ENCODE results near the gene FAM114A1.
"Not testable (repeated sequence)": the region's sequence is repeated elsewhere in the genome, so short reads cannot be mapped to it uniquely, and the experiment has no call there.

FAM114A1 gene

DNA sequence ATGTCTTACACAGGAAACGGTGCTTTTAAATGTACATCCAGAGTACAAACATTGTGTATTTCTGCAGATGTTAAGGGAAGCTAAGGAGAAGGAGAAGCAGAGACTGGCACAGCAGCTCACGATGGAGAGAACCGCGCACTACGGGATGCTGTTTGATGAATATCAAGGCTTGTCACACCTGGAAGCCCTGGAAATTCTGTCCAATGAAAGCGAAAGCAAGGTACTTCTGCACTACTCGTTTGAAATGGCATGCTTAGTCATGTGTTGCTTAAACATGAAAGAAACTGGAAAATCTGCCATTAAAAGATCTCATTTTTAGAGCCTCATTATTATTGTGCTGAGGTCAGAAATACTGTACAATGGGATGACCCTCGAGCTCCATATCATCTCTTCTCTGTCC lies 47.2 kb downstream of the FAM114A1 start:
- H3K27me3 ChIP-seq (ENCODE audit: low read depth, low read length), result no peaks in the 10 kb centered on the region
- peak overlapping the region; percentile 64 for H3K4me3 ChIP-seq (ENCODE audit: low read length)
- peak overlapping the region; percentile 77 for H3K4me2 ChIP-seq (ENCODE audit: low read length)
- H3K4me1 ChIP-seq (ENCODE audit: low read length), result peaks cover 10% of the 10 kb centered on the region
- H3K9me3 ChIP-seq (ENCODE audit: insufficient read depth, low read length), result no peaks in the 10 kb centered on the region
- H4K20me1 ChIP-seq (ENCODE audit: insufficient read depth, low read length), result no peaks in the 10 kb centered on the region
- H3K9ac ChIP-seq (ENCODE audit: low read length), result no peak overlapping the region
- no peaks in the 10 kb centered on the region for H3K36me3 ChIP-seq (replicated peaks; ENCODE audit: low read depth, low read length)
- H2AFZ ChIP-seq (ENCODE audit: low read depth, low read length), result peak overlapping the region; percentile 73; the same call in 1 of the 2 replicates
- TF ChIP-seq, protein P1, sequence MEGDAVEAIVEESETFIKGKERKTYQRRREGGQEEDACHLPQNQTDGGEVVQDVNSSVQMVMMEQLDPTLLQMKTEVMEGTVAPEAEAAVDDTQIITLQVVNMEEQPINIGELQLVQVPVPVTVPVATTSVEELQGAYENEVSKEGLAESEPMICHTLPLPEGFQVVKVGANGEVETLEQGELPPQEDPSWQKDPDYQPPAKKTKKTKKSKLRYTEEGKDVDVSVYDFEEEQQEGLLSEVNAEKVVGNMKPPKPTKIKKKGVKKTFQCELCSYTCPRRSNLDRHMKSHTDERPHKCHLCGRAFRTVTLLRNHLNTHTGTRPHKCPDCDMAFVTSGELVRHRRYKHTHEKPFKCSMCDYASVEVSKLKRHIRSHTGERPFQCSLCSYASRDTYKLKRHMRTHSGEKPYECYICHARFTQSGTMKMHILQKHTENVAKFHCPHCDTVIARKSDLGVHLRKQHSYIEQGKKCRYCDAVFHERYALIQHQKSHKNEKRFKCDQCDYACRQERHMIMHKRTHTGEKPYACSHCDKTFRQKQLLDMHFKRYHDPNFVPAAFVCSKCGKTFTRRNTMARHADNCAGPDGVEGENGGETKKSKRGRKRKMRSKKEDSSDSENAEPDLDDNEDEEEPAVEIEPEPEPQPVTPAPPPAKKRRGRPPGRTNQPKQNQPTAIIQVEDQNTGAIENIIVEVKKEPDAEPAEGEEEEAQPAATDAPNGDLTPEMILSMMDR (IDR thresholded peaks at IDR 0.05; ENCODE audit: low read depth, low read length), result no peak
- no peak for TF ChIP-seq EZH2phosphoT487 (IDR thresholded peaks at IDR 0.05; ENCODE audit: low read depth)
- no peak overlapping the region for H3K27ac ChIP-seq (ENCODE audit: low read length)
- H3K79me2 ChIP-seq (ENCODE audit: low read length), result no peaks in the 10 kb centered on the region

DNA sequence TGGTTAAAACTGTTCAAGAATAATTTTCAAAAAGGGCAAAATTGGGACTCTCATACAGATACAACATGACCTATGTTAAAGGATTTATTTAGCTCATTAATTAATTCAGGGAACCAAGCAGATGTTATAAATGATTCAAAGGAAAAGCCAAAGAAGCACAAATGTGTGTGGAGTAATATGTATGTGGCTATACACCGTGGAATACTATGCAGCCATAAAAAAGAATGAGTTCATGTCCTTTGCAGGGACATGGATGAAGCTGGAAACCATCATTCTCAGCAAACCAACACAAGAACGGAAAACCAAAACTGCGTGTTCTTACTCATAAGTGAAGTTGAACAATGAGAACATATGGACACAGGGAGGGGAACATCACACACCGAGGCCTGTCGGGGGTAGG lies 48.7 kb downstream of the FAM114A1 start:
- not testable (repeated sequence) for H4K20me1 ChIP-seq (ENCODE audit: insufficient read depth, low read length); H3K4me3 ChIP-seq (ENCODE audit: low read length); H3K27ac ChIP-seq (ENCODE audit: low read length); H3K79me2 ChIP-seq (ENCODE audit: low read length); H3K4me2 ChIP-seq (ENCODE audit: low read length); H2AFZ ChIP-seq (ENCODE audit: low read depth, low read length); H3K4me1 ChIP-seq (ENCODE audit: low read length); H3K36me3 ChIP-seq (replicated peaks; ENCODE audit: low read depth, low read length); H3K27me3 ChIP-seq (ENCODE audit: low read depth, low read length); H3K9me3 ChIP-seq (ENCODE audit: insufficient read depth, low read length); H3K9ac ChIP-seq (ENCODE audit: low read length)

DNA sequence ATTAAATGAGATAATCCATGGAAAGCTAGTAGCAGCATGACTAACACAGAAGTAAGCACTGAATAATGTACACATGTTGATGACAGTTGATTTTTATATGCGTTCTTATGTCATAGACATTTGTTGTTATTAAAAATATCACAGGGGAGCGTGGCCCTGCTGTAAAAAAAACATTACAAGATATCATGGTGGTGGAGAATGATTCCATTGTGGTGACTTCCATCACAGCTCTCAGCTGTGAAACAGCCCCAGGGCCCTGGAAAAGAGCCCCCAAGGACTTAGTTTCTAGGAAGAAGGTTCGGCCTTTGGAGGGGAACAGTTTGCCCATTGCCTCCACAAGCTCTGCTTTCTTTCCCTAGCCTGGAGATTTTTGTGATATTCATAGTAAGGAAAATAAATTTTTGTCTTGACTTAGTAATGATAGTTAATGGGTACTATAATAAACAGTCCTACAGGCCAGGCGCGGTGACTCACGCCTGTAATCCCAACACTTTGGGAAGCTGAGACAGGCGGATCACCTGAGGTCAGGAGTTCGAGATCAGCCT lies 49.9 kb downstream of the FAM114A1 start:
- Histone ChIP-seq H3K4me2 (ENCODE audit: low read length) (no peak overlapping the region), H3K9me3 (ENCODE audit: insufficient read depth, low read length) (no peaks in the 10 kb centered on the region), H3K9ac (ENCODE audit: low read length) (no peak overlapping the region), H3K4me3 (ENCODE audit: low read length) (no peak overlapping the region), H3K4me1 (ENCODE audit: low read length) (peaks cover 10% of the 10 kb centered on the region), H3K79me2 (ENCODE audit: low read length) (no peaks in the 10 kb centered on the region), H4K20me1 (ENCODE audit: insufficient read depth, low read length) (no peaks in the 10 kb centered on the region), H2AFZ (ENCODE audit: low read depth, low read length) (no peak overlapping the region), H3K36me3 (replicated peaks; ENCODE audit: low read depth, low read length) (no peaks in the 10 kb centered on the region), H3K27ac (ENCODE audit: low read length) (no peak overlapping the region), H3K27me3 (ENCODE audit: low read depth, low read length) (no peaks in the 10 kb centered on the region)
- TF ChIP-seq, protein P1 (IDR thresholded peaks at IDR 0.05; ENCODE audit: low read depth, low read length), result no peak
- no peak for TF ChIP-seq EZH2phosphoT487 (IDR thresholded peaks at IDR 0.05; ENCODE audit: low read depth)

DNA sequence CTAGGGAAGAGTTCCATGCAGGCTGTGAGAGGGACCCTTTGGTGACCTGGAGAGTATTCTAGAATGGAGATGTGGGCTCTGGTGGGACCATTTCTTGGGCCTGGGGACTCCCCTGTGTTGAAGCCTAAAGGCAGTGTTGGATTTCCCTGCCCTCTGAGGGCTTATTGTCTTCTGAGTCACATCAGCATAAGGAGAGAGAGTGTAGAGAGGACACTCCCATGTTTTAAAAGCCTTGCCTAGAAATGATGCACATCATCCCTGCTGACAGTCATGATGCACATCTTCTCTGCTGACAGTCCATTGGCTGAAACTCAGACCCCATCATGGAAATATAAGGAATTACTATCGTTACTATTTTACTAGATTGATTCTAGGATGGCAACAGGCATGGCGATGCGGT lies 51.9 kb downstream of the FAM114A1 start:
- Histone ChIP-seq H3K9ac (ENCODE audit: low read length) (no peak overlapping the region), H3K79me2 (ENCODE audit: low read length) (no peaks in the 10 kb centered on the region), H3K9me3 (ENCODE audit: insufficient read depth, low read length) (no peaks in the 10 kb centered on the region), H3K27me3 (ENCODE audit: low read depth, low read length) (no peaks in the 10 kb centered on the region), H4K20me1 (ENCODE audit: insufficient read depth, low read length) (no peaks in the 10 kb centered on the region), H3K4me1 (ENCODE audit: low read length) (peaks cover 10% of the 10 kb centered on the region), H3K36me3 (replicated peaks; ENCODE audit: low read depth, low read length) (no peaks in the 10 kb centered on the region), H3K4me3 (ENCODE audit: low read length) (no peak overlapping the region), H3K4me2 (ENCODE audit: low read length) (no peak overlapping the region), H2AFZ (ENCODE audit: low read depth, low read length) (no peak overlapping the region), H3K27ac (ENCODE audit: low read length) (no peak overlapping the region)
- no peak for TF ChIP-seq EZH2phosphoT487 (IDR thresholded peaks at IDR 0.05; ENCODE audit: low read depth)
- TF ChIP-seq, protein P1 (IDR thresholded peaks at IDR 0.05; ENCODE audit: low read depth, low read length), result no peak

DNA sequence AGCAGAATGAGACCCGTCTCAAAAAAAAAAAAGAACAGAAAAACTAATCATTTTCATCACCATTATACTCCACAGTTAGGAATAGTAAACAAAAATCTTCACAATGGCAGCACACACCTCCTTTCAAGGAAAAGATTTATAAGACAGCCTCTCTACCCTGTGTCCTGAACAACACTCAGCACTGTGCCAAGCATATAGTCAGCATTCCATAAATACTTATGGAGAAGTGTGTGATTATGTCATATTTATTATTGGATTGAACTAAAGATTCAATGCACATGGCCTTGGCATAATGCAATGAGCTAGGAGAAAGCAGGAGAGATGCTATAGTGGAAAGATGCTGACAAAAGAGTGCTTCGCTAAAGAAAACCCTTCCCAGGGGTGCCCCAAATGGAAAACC lies 52.6 kb downstream of the FAM114A1 start:
- H3K4me3 ChIP-seq (ENCODE audit: low read length), result no peak overlapping the region
- H3K4me2 ChIP-seq (ENCODE audit: low read length), result no peak overlapping the region
- no peak overlapping the region for H3K27ac ChIP-seq (ENCODE audit: low read length)
- no peaks in the 10 kb centered on the region for H3K36me3 ChIP-seq (replicated peaks; ENCODE audit: low read depth, low read length)
- no peak overlapping the region for H2AFZ ChIP-seq (ENCODE audit: low read depth, low read length)
- no peaks in the 10 kb centered on the region for H3K79me2 ChIP-seq (ENCODE audit: low read length)
- no peak overlapping the region for H3K9ac ChIP-seq (ENCODE audit: low read length)
- no peaks in the 10 kb centered on the region for H3K27me3 ChIP-seq (ENCODE audit: low read depth, low read length)
- no peaks in the 10 kb centered on the region for H4K20me1 ChIP-seq (ENCODE audit: insufficient read depth, low read length)
- no peaks in the 10 kb centered on the region for H3K9me3 ChIP-seq (ENCODE audit: insufficient read depth, low read length)
- peaks cover 3% of the 10 kb centered on the region for H3K4me1 ChIP-seq (ENCODE audit: low read length)
- no peak for TF ChIP-seq EZH2phosphoT487 (IDR thresholded peaks at IDR 0.05; ENCODE audit: low read depth)
- TF ChIP-seq, protein P1 (IDR thresholded peaks at IDR 0.05; ENCODE audit: low read depth, low read length), result no peak

Data from OCI-LY3 (cell line).